GM10266 (cell line): ENCODE measurements around the gene ABI3BP.

ENCODE experiments used
- DNase-seq: peaks from one replicate; pipeline ENCODE4 v3.0.0; 2012; ENCODE audit errors: extremely low spot score
- CTCF ChIP-seq: IDR thresholded peaks from 2 replicates; pipeline ENCODE4 v1.5.1; 2012; ENCODE audit warnings: mild to moderate bottlenecking, low read depth; ENCODE audit not compliant: control insufficient read depth, insufficient read depth; ENCODE audit errors: missing control alignments

ABI3BP gene

GRCh38 chr3:100913870-100914648, 79.2 kb downstream of the ABI3BP start:
- TF ChIP-seq CTCF: no peak
- no peak for DNase-seq

- no peak for DNase-seq
- no peak for TF ChIP-seq CTCF
Observed at GRCh38 chr3:100912976-100913545, 80.2 kb downstream of the ABI3BP start.

- TF ChIP-seq CTCF: no peak
- no peak for DNase-seq
Observed at GRCh38 chr3:100912571-100912970, 80.7 kb downstream of the ABI3BP start.

- no peak for TF ChIP-seq CTCF
- no peak for DNase-seq
Observed at GRCh38 chr3:100911956-100912355, 81.3 kb downstream of the ABI3BP start.

- no peak for DNase-seq
- TF ChIP-seq CTCF: no peak
Observed at GRCh38 chr3:100910986-100911385, 82.2 kb downstream of the ABI3BP start.

GRCh38 chr3:100902572-100902971, 90.6 kb downstream of the ABI3BP start:
- DNase-seq: no peak
- no peak for TF ChIP-seq CTCF

GRCh38 chr3:100900671-100901335, 92.4 kb downstream of the ABI3BP start:
- no peak for TF ChIP-seq CTCF
- no peak for DNase-seq
